GM21737 (cell line): ENCODE results near the gene HSPA12A.
"Not testable (repeated sequence)": the region's sequence is repeated elsewhere in the genome, so short reads cannot be mapped to it uniquely, and the experiment has no call there.

Source experiments
- ATAC-seq: cut with Tn5 transposase; IDR thresholded peaks from one replicate; pipeline ENCODE4 v1.9.1; 2021; ENCODE audit warnings: mild to moderate bottlenecking, moderate library complexity; ENCODE audit not compliant: unreplicated experiment

Gene HSPA12A

GRCh38 chr10:116719804-116720203 lies 22.6 kb downstream of the HSPA12A start:
- no peak for ATAC-seq

- no peak for ATAC-seq
Measured at GRCh38 chr10:116718058-116718457, 24.3 kb downstream of the HSPA12A start.

GRCh38 chr10:116716381-116716780 lies 26.0 kb downstream of the HSPA12A start:
- ATAC-seq: no peak

GRCh38 chr10:116715839-116716377 lies 26.5 kb downstream of the HSPA12A start:
- no peak for ATAC-seq

- ATAC-seq: no peak
Measured at GRCh38 chr10:116715341-116715740, 27.0 kb downstream of the HSPA12A start.

GRCh38 chr10:116713846-116714245 lies 28.5 kb downstream of the HSPA12A start:
- no peak for ATAC-seq

- ATAC-seq: no peak
Measured at GRCh38 chr10:116712989-116713543, 29.3 kb downstream of the HSPA12A start.

- ATAC-seq: no peak
Measured at GRCh38 chr10:116712519-116712918, 29.8 kb downstream of the HSPA12A start.

GRCh38 chr10:116711803-116712202 lies 30.6 kb downstream of the HSPA12A start:
- not testable (repeated sequence) for ATAC-seq

GRCh38 chr10:116710076-116710475 lies 32.3 kb downstream of the HSPA12A start:
- ATAC-seq: no peak

GRCh38 chr10:116708877-116709276 lies 33.5 kb downstream of the HSPA12A start:
- no peak for ATAC-seq

GRCh38 chr10:116708391-116708821 lies 34.0 kb downstream of the HSPA12A start:
- no peak for ATAC-seq

- no peak for ATAC-seq
Measured at GRCh38 chr10:116707981-116708380, 34.4 kb downstream of the HSPA12A start.

- ATAC-seq: no peak
Measured at GRCh38 chr10:116706281-116706680, 36.1 kb downstream of the HSPA12A start.

- no peak for ATAC-seq
Measured at GRCh38 chr10:116705498-116705897, 36.9 kb downstream of the HSPA12A start.

GRCh38 chr10:116704926-116705325 lies 37.4 kb downstream of the HSPA12A start:
- no peak for ATAC-seq

GRCh38 chr10:116702165-116702564 lies 40.2 kb downstream of the HSPA12A start:
- ATAC-seq: no peak

- ATAC-seq: no peak
Measured at GRCh38 chr10:116699471-116700150, 42.8 kb downstream of the HSPA12A start.

- no peak for ATAC-seq
Measured at GRCh38 chr10:116699049-116699448, 43.3 kb downstream of the HSPA12A start.

- no peak for ATAC-seq
Measured at GRCh38 chr10:116698364-116698763, 44.0 kb downstream of the HSPA12A start.

GRCh38 chr10:116697816-116698215 lies 44.5 kb downstream of the HSPA12A start:
- ATAC-seq: no peak

GRCh38 chr10:116696919-116697318 lies 45.4 kb downstream of the HSPA12A start:
- ATAC-seq: no peak

- no peak for ATAC-seq
Measured at GRCh38 chr10:116694927-116695268, 47.5 kb downstream of the HSPA12A start.
